Measurements from ENCODE around the gene GALNTL6.

GALNTL6 gene

DNA sequence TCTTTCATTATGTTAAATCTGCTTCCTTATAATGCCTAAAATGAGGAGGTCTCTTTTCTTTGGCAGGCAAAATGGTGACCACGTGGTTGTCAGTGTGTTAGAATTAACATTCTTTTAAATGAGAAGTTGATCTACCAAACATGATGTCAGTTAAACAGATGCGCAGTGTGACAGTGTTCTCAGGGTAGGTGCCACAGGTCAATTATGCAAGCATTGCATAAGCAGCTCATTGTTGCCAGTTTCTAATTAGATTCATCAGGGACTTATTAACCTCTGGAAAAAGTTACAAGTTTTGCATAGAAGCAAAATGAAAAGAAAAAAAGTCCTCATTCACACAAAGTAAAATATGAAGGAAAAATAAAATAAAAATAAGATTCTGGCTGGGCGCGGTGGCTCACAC is 1031.4 kb downstream of the GALNTL6 start:
- DNase-seq (ENCODE audit: low read depth in 1 of 2, low spot score in 1 of 2): no peak
- Histone ChIP-seq H3K27me3 (ENCODE audit: insufficient read depth, poor library complexity, severe bottlenecking) (no peaks in the 10 kb centered on the region), H3K27ac (replicated peaks) (no peak overlapping the region), H3K4me3 (replicated peaks; ENCODE audit: insufficient read depth, low read length) (no peak overlapping the region)
- no peak for TF ChIP-seq GABPA (IDR thresholded peaks at IDR 0.05; ENCODE audit: low read depth)
- TF ChIP-seq REST (IDR thresholded peaks at IDR 0.05; ENCODE audit: insufficient replicate concordance, low read depth): no peak
- TF ChIP-seq, protein P1, sequence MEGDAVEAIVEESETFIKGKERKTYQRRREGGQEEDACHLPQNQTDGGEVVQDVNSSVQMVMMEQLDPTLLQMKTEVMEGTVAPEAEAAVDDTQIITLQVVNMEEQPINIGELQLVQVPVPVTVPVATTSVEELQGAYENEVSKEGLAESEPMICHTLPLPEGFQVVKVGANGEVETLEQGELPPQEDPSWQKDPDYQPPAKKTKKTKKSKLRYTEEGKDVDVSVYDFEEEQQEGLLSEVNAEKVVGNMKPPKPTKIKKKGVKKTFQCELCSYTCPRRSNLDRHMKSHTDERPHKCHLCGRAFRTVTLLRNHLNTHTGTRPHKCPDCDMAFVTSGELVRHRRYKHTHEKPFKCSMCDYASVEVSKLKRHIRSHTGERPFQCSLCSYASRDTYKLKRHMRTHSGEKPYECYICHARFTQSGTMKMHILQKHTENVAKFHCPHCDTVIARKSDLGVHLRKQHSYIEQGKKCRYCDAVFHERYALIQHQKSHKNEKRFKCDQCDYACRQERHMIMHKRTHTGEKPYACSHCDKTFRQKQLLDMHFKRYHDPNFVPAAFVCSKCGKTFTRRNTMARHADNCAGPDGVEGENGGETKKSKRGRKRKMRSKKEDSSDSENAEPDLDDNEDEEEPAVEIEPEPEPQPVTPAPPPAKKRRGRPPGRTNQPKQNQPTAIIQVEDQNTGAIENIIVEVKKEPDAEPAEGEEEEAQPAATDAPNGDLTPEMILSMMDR (IDR thresholded peaks at IDR 0.05; ENCODE audit: insufficient read depth, low read length): no peak
- TF ChIP-seq POLR2AphosphoS5 (IDR thresholded peaks at IDR 0.05; ENCODE audit: low read depth): no peak
- no peak for TF ChIP-seq SPI1 (IDR thresholded peaks at IDR 0.05; ENCODE audit: borderline replicate concordance, low read depth)

GRCh38 chr4:172845281-172845680 is 1032.1 kb downstream of the GALNTL6 start:
- Histone ChIP-seq H3K4me3 (replicated peaks; ENCODE audit: insufficient read depth, low read length) (no peak overlapping the region), H3K27me3 (ENCODE audit: insufficient read depth, poor library complexity, severe bottlenecking) (no peaks in the 10 kb centered on the region), H3K27ac (replicated peaks) (no peak overlapping the region)
- no peak for TF ChIP-seq SPI1 (IDR thresholded peaks at IDR 0.05; ENCODE audit: borderline replicate concordance, low read depth)
- TF ChIP-seq POLR2AphosphoS5 (IDR thresholded peaks at IDR 0.05; ENCODE audit: low read depth): no peak
- no peak for TF ChIP-seq REST (IDR thresholded peaks at IDR 0.05; ENCODE audit: insufficient replicate concordance, low read depth)
- no peak for TF ChIP-seq GABPA (IDR thresholded peaks at IDR 0.05; ENCODE audit: low read depth)
- TF ChIP-seq, protein P1 (IDR thresholded peaks at IDR 0.05; ENCODE audit: insufficient read depth, low read length): no peak
- DNase-seq (ENCODE audit: low read depth in 1 of 2, low spot score in 1 of 2): no peak

- DNase-seq (ENCODE audit: low read depth in 1 of 2, low spot score in 1 of 2): no peak
- TF ChIP-seq, protein P1 (IDR thresholded peaks at IDR 0.05; ENCODE audit: insufficient read depth, low read length): no peak
- no peak for TF ChIP-seq POLR2AphosphoS5 (IDR thresholded peaks at IDR 0.05; ENCODE audit: low read depth)
- TF ChIP-seq SPI1 (IDR thresholded peaks at IDR 0.05; ENCODE audit: borderline replicate concordance, low read depth): no peak
- no peak for TF ChIP-seq GABPA (IDR thresholded peaks at IDR 0.05; ENCODE audit: low read depth)
- TF ChIP-seq REST (IDR thresholded peaks at IDR 0.05; ENCODE audit: insufficient replicate concordance, low read depth): no peak
- Histone ChIP-seq H3K27ac (replicated peaks) (no peak overlapping the region), H3K4me3 (replicated peaks; ENCODE audit: insufficient read depth, low read length) (no peak overlapping the region), H3K27me3 (ENCODE audit: insufficient read depth, poor library complexity, severe bottlenecking) (no peaks in the 10 kb centered on the region)
Observed at GRCh38 chr4:172850838-172851237, 1037.6 kb downstream of the GALNTL6 start.

Measured in HL-60 (cell line).